GM19468 (cell line): ENCODE data around the gene FOXO6.

ENCODE experiments used
- ATAC-seq: cut with Tn5 transposase; IDR thresholded peaks from one replicate; pipeline ENCODE4 v1.9.1; 2021; ENCODE audit warnings: mild to moderate bottlenecking, moderate library complexity, moderate number of reproducible peaks; ENCODE audit not compliant: unreplicated experiment; ENCODE audit errors: extremely low read depth

Gene FOXO6

DNA sequence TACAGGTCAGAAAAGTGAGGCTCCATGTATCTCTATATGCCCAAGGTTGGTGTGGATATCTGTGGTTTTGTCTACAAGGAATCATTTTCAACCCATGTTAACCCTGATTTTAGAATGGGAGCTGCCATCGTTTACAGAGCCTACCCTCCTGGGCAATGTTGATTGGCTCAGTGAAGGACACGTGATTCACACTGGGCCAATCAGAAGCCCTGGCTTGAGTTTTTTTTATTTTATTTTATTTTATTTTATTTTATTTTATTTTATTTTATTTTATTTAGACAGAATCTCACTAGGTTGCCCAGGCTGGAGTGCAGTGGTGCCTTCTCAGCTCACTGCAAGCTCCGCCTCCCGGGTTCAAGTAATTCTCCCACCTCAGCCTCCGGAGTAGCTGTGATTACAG, 35.8 kb downstream of the FOXO6 start:
- ATAC-seq, result no peak

DNA sequence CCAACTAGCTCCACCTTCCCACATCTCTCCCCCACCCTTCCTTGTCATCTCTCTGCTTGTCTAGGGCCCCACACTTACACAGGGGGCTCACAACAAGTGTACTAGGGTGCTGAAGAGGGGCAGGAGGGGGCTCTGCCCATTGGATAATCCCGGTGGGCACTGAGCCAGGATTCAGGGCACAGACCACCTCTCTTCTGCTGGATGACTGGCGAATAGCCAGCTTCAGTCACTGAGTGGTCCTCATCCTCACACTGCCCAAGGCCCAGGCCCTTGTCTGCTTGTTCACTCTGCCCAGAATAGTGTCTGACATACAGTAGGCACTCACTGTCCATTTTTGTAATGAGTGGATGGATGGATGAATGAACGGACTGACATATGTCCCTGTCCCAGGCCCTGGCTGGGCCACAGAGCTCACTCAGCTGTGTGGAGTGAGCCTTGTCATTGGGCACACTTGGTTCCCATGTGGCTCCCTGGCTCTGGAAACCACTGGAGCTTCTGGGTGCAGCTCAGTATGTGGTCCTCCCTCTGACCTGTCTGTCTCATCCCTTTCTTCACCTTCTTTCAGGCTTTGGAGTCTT, 36.6 kb downstream of the FOXO6 start:
- ATAC-seq, result no peak

DNA sequence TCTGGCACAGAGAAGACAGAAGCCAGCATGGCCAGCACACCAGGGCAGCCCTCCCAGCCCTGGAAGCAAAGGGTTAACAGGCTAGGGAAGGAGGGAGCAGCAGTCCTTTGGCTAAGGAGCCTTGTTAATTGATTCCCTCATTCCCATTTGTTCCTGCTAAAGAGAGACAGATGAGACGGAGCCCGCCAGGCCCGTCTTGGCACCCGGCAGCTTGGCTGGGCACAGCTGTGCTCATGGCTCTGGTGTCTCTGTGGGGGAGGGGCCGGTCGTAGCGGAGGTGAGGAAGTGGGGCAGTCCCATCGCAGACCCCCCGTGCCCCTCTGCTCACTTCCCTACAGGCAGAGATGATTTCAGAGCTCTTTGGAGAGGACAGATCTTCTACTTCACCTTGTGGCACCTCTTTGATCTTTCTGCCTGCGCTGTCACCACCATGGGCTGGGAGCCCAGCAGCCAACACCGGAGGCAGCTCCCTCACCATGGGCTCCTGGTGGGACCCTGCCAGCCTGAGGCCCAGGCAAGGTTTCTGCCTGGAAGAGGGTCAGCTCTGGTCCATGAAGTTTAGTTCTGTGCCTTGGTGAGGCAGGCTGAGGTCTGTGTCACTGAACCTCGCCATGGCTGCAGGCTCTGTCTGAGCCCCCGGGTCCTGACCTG, 38.0 kb downstream of the FOXO6 start:
- no peak for ATAC-seq

DNA sequence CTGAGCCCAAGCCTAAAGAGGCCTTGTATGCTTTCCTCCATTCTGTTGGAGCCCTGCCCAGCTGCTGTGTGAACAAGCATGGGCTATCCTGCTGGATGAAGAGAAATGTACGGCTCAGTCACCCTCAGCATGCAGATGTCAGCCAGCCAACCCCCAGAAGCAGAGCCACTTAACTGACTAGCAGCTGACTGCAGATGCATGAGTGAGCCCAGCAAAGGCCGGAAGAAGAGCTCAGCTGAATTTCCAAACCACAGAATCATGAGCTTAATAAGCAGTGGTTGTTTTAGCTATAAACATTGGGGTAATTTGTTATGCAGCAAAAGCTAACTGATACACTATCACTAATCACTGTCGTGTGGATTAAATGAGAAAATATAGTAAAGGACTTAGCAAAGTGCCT, 39.0 kb downstream of the FOXO6 start:
- no peak for ATAC-seq

DNA sequence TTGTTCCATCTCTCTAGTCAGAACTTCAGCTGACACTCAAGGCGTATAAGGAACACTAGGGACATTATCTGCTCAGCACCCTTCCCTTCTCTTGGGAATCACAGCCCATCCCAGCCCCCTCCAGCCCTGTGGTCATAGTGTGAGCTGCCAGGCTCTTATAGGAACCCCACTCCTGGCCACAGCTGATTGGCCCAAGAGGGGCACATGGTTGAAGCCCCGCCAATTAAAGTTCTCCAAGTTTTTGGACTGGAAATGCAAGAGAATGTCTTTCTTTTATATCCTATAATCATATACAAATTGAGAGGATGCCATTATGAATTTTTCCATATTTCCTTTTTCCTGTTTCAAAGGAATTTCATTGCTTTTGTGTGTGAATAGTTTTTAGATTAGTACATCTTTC, 40.7 kb downstream of the FOXO6 start:
- ATAC-seq, result no peak

DNA sequence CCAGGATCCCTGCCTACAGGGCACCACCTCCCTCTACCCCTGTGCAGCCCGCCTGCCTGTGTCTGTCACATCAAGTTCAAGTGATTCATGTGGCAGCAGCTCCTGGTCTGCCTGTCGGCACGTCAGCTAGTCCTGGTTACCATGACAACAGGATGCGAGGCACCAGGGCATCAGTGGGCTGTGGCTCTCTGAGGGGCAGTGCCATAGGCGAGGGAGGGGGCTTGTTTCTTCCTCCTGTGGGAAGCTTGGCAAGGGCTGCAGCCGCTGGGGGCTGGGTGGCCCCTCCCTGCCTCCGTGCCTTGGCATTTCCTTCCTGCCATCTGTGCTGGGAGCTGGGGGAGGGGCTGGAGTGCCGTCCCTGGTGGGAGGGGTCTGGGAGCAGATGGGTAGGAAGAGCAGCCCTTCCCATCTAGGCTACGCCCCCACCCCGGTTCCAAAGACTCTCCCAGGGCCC, 43.1 kb downstream of the FOXO6 start:
- no peak for ATAC-seq

- no peak for ATAC-seq
These were observed 46.5 kb downstream of the FOXO6 start for GRCh38 chr1:41407664-41408252.

DNA sequence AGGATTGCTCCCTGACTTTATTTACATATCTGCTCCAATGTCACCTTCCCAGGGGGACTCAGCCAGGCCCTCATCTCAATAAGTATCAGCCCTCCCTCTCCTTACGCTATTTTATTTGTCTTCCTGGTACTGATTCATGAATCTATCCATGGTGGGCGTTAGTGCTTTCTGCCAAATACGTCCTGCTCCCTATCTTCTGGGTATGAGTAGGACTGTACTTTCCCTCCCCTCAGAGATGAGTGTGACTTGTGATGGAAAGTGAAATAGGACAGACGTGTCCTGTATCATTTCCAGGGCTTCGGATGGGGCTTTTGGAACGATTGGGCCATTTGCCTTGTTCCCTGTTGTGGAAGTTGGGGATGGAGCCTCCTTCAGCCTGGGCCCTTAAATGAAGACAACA, 47.5 kb downstream of the FOXO6 start:
- no peak for ATAC-seq

DNA sequence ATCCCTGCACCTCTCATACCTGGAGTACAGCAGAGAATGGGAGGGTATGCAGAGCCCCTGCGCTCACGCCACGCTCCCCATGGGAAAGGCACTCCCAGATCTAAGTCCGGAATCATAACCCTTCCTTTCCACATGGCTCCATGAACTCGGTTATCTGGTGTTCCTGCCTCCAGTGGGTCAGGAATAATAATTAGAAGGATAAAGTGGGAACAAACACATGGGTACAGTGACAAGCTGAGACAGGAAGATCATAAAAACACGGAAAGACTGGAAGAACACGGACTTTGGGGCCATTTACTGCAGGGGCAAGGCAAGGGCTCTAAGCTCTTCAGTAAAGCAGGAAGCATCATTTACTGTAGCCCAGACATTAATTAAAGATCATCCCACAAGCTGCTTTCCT, 48.6 kb downstream of the FOXO6 start:
- ATAC-seq, result no peak

- ATAC-seq, result no peak
These were observed 49.2 kb downstream of the FOXO6 start for GRCh38 chr1:41410462-41410861.

- no peak for ATAC-seq
These were observed 50.0 kb downstream of the FOXO6 start for GRCh38 chr1:41411229-41411628.

DNA sequence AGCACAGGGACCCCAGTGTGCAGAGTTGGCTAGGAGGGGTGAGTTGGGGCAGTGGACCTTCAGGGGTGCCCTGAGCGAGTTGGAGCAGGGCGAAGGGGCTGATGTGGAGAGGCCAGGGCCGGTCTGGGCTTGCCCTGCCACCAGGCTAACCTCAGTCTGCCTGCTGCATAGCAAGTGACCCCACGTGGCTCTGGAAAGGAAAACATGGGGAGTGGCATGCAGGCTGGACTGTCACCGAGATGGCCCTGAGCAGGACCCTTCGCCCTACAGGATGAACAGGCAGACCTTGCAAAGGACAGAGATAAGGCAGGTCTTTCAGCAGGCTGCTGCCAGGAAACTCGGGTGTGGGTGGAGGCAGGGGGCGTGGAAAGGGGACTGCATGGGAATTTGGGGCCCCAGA, 51.5 kb downstream of the FOXO6 start:
- no peak for ATAC-seq

DNA sequence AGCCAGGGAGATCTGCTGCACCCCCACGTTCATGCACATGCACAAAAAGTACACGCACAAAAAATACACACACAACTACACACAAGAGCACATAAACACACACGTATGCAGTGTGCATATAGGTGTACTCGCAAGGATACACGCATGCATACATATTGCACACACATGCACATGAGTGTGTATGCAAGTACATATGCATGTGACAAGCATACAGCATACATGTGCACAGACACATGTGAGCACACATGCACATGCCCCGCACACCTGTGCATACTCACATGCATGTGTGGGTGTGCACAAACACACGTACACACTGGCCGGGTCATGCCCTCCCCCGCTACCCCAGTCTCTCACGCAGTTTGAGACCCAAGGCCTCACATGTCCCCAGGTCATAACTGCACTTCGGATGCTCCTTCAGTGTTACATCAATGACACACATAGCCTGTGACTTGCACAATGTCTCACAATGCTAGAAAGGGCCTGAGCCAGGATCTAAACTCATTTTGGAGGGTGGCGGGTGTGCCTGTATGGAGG, 52.6 kb downstream of the FOXO6 start:
- no peak for ATAC-seq

- ATAC-seq, result no peak
These were observed 53.1 kb downstream of the FOXO6 start for GRCh38 chr1:41414296-41414695.

GRCh38 chr1:41414716-41415306, 53.6 kb downstream of the FOXO6 start:
- no peak for ATAC-seq

DNA sequence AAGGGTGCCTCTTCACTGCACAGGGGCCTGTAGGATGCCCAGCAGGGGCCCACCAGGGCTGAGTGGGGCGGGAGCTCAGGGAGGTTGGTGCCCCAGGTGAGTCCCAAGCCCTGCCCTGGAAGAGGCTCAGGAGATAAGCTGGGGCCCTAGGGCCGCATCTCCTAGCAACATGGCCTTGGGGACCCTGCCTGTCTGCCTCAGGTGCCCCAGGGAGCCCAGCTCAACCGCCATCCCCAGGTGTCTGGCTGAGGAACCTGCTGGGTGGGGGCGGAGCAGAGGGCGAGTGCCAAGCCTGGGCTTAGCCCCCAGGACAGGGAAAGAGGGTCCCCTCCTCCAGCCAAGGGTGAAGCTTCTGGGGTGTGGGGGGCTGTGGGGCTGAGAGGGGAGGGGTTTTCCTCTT, 54.8 kb downstream of the FOXO6 start:
- ATAC-seq, result no peak

GRCh38 chr1:41416552-41417334, 55.5 kb downstream of the FOXO6 start:
- no peak for ATAC-seq

DNA sequence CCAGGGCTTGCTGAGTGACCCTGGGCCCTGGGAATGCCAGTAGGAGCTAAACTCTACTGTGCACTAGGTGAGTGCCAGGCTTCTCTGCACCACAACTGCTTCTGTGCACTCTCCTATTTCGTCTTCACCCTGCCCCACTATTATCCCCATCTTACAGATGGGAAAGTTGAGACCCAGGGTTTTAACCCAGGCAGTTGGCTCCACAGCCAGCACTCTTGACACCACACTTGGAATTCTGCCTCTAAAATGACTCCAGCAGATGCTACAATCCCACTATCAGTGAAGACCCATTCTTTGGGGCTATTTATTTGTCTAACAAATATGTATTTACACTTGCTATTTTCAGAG, 56.1 kb downstream of the FOXO6 start:
- no peak for ATAC-seq

GRCh38 chr1:41417746-41418145, 56.5 kb downstream of the FOXO6 start:
- ATAC-seq, result no peak

- no peak for ATAC-seq
These were observed 57.8 kb downstream of the FOXO6 start for GRCh38 chr1:41418857-41419583.
